OCI-LY3 (cell line): ENCODE results near the gene NAT9.

Experiments used
- H2AFZ ChIP-seq: fragments of 200-600, 300-600 bp; shearing (Covaris generic); 2 replicates; pipeline ENCODE4 v1.6.0; 2014; ENCODE audit warnings: antibody characterized with exemption, low read depth, low read length
- H3K27ac ChIP-seq: fragments of 200-600, 300-600 bp; sonication (generic); 2 replicates; pipeline ENCODE4 v1.5.1; 2014; ENCODE audit warnings: mild to moderate bottlenecking, low read length, moderate library complexity, mixed read lengths
- H3K27me3 ChIP-seq: fragments of 200-600, 300-600 bp; sonication (generic); 2 replicates; pipeline ENCODE4 v1.6.1; 2014; ENCODE audit warnings: low read depth, low read length, mixed read lengths
- H3K36me3 ChIP-seq: fragments of 200-600, 300-600 bp; sonication (generic); replicated peaks from 2 replicates; pipeline ENCODE3; 2014; ENCODE audit warnings: low read depth, low read length, mixed read lengths
- H3K4me1 ChIP-seq: fragments of 300-600, 200-600 bp; sonication (generic); 2 replicates; pipeline ENCODE4 v1.6.1; 2014; ENCODE audit warnings: low read length, mixed read lengths
- H3K4me2 ChIP-seq: fragments of 200-600, 300-600 bp; sonication (generic); 2 replicates; pipeline ENCODE4 v1.6.1; 2014; ENCODE audit warnings: low read length, mixed read lengths
- H3K4me3 ChIP-seq: fragments of 300-600, 200-600 bp; sonication (generic); 2 replicates; pipeline ENCODE4 v1.5.1; 2014; ENCODE audit warnings: antibody characterized with exemption, mild to moderate bottlenecking, low read length, moderate library complexity
- H3K79me2 ChIP-seq: fragments of 300-600, 200-600 bp; shearing (Covaris generic); 2 replicates; pipeline ENCODE4 v1.6.1; 2014; ENCODE audit warnings: mild to moderate bottlenecking, low read length, mixed read lengths
- H3K9ac ChIP-seq: fragments of 300-600, 200-600 bp; shearing (Covaris generic); 2 replicates; pipeline ENCODE4 v1.6.0; 2014; ENCODE audit warnings: mild to moderate bottlenecking, low read length, moderate library complexity
- H3K9me3 ChIP-seq: fragments of 200-600, 300-600 bp; shearing (Covaris generic); 2 replicates; pipeline ENCODE4 v1.6.1; 2014; ENCODE audit warnings: low read length, mixed read lengths; ENCODE audit not compliant: insufficient read depth
- H4K20me1 ChIP-seq: fragments of 200-600, 300-600 bp; sonication (generic); 2 replicates; pipeline ENCODE4 v1.6.1; 2016; ENCODE audit warnings: low read length, mixed read lengths; ENCODE audit not compliant: insufficient read depth
- CTCF ChIP-seq: fragments of 200-600, 300-600 bp; sonication (generic); IDR thresholded peaks from 2 replicates; pipeline ENCODE4 v1.5.1; 2014; ENCODE audit warnings: antibody characterized with exemption, low read length, low read depth
- EZH2phosphoT487 ChIP-seq: fragments of 200-600 bp; shearing (Covaris generic); IDR thresholded peaks from 2 replicates; pipeline ENCODE4 v1.6.1; 2018; ENCODE audit warnings: antibody characterized with exemption, mixed run types, low read depth

The NAT9 gene

GRCh38 chr17:74759243-74759801 lies 16.8 kb downstream of the NAT9 start:
- no peak overlapping the region for H2AFZ ChIP-seq
- H4K20me1 ChIP-seq: peaks cover 20% of the 10 kb centered on the region
- H3K27me3 ChIP-seq: no peaks in the 10 kb centered on the region
- H3K9me3 ChIP-seq: no peaks in the 10 kb centered on the region
- no peak overlapping the region for H3K27ac ChIP-seq
- H3K9ac ChIP-seq: no peak overlapping the region
- no peak overlapping the region for H3K4me3 ChIP-seq
- H3K36me3 ChIP-seq: no peaks in the 10 kb centered on the region
- H3K79me2 ChIP-seq: 0 out of 2 replicates have a peak, but pooled peaks cover 3% of the 10 kb centered on the region
- 0 out of 2 replicates have a peak, but pooled peaks cover 3% of the 10 kb centered on the region for H3K4me1 ChIP-seq
- TF ChIP-seq EZH2phosphoT487 (no peak), CTCF (no peak)
- H3K4me2 ChIP-seq: no peak overlapping the region

GRCh38 chr17:74758848-74759168 lies 17.3 kb downstream of the NAT9 start:
- Histone ChIP-seq H3K4me2 (no peak overlapping the region), H3K27me3 (no peaks in the 10 kb centered on the region), H3K36me3 (no peaks in the 10 kb centered on the region), H4K20me1 (peaks cover 20% of the 10 kb centered on the region), H3K9me3 (no peaks in the 10 kb centered on the region), H2AFZ (no peak overlapping the region), H3K79me2 (0 out of 2 replicates have a peak, but pooled peaks cover 3% of the 10 kb centered on the region), H3K9ac (no peak overlapping the region), H3K4me1 (peaks cover 7% of the 10 kb centered on the region), H3K27ac (no peak overlapping the region), H3K4me3 (no peak overlapping the region)
- TF ChIP-seq EZH2phosphoT487 (no peak), CTCF (no peak)

DNA sequence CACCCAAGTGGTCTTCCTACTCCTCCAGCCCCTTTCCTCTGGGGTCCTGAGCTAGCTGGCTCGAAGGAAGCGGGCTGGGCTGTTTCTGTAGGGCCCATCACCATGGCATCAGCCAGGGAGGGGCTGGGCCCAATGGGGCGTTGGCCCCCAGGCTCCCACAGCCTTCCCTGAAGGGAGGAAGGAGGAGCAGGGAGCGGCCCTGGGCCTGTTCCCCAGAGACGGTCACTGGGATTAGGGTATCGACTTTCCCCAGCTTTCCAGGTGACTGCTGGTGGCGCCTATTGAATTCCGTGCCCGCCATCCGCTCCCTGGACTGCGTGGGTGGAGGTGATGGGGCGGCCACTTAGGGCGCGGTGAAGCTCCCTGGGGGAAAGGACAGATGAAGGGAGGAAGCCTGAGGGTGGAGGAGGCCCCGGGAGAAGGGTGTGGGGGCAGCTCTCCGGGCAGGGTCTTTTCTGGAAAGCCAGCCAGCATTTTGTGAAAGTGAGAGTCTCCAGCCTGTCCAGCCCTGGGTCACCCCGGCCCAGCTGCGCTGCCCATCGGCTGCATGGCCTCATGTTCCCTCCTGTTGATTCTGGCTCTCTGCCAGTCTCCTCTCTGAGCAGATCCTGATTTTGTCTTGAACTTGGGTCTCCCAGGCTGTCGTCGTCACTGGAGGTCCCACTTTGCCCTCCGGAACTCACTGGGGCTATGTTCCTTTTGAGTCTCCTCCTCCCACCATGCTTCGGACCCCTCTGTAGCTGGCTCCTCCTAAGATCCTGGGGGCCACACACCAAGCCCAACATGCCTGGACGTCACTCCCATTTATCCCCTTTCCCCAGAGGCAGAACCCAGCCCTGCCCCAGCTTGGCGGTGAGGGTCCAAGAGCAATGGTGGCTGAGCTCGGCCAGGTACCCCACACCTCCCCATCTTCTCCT lies 18.0 kb downstream of the NAT9 start:
- H3K9me3 ChIP-seq: no peaks in the 10 kb centered on the region
- H4K20me1 ChIP-seq: peaks cover 20% of the 10 kb centered on the region
- H3K4me1 ChIP-seq: peaks cover 7% of the 10 kb centered on the region
- H3K27ac ChIP-seq: no peak overlapping the region
- H3K36me3 ChIP-seq: no peaks in the 10 kb centered on the region
- no peaks in the 10 kb centered on the region for H3K27me3 ChIP-seq
- no peak overlapping the region for H3K4me3 ChIP-seq
- H3K79me2 ChIP-seq: 0 out of 2 replicates have a peak, but pooled peaks cover 3% of the 10 kb centered on the region
- no peak for TF ChIP-seq CTCF
- H3K4me2 ChIP-seq: no peak overlapping the region
- no peak overlapping the region for H3K9ac ChIP-seq
- H2AFZ ChIP-seq: no peak overlapping the region

- H3K4me3 ChIP-seq: no peak overlapping the region
- H2AFZ ChIP-seq: no peak overlapping the region
- peaks cover 7% of the 10 kb centered on the region for H3K4me1 ChIP-seq
- H3K79me2 ChIP-seq: 0 out of 2 replicates have a peak, but pooled peaks cover 3% of the 10 kb centered on the region
- H3K36me3 ChIP-seq: no peaks in the 10 kb centered on the region
- no peak overlapping the region for H3K9ac ChIP-seq
- peaks cover 21% of the 10 kb centered on the region for H4K20me1 ChIP-seq
- no peak overlapping the region for H3K4me2 ChIP-seq
- no peaks in the 10 kb centered on the region for H3K9me3 ChIP-seq
- H3K27me3 ChIP-seq: no peaks in the 10 kb centered on the region
- TF ChIP-seq CTCF: no peak
- TF ChIP-seq EZH2phosphoT487: no peak
- H3K27ac ChIP-seq: no peak overlapping the region
Measured at GRCh38 chr17:74757502-74757901, 18.6 kb downstream of the NAT9 start.
